Endothelial cell (in vitro differentiated cells): Measurements from ENCODE around the gene TTL. TPM values are rescaled to one million over a fixed set of nuclear protein-coding genes. Genes with fewer than 3 reads are reported as not detected.

Experiments used
- DNase-seq: peaks from one replicate; pipeline ENCODE4 v3.0.0; 2021; ENCODE audit warnings: low spot score
- H3K27ac Mint-ChIP-seq: one replicate; pipeline ENCODE4 v1.8.0; 2021; ENCODE audit warnings: mixed read lengths, inconsistent platforms; ENCODE audit not compliant: unreplicated experiment
- H3K27me3 Mint-ChIP-seq: one replicate; pipeline ENCODE4 v1.8.0; 2021; ENCODE audit warnings: mild to moderate bottlenecking, moderate library complexity, mixed read lengths, inconsistent platforms; ENCODE audit not compliant: unreplicated experiment
- H3K36me3 Mint-ChIP-seq: one replicate; pipeline ENCODE4 v1.8.0; 2021; ENCODE audit warnings: mild to moderate bottlenecking, low read depth, mixed read lengths, inconsistent platforms; ENCODE audit not compliant: unreplicated experiment
- H3K4me1 Mint-ChIP-seq: one replicate; pipeline ENCODE4 v1.8.0; 2021; ENCODE audit warnings: mild to moderate bottlenecking, mixed read lengths, inconsistent platforms; ENCODE audit not compliant: unreplicated experiment
- H3K4me3 Mint-ChIP-seq: one replicate; pipeline ENCODE4 v1.8.0; 2021; ENCODE audit warnings: mild to moderate bottlenecking, mixed read lengths, inconsistent platforms; ENCODE audit not compliant: unreplicated experiment
- H3K9me3 Mint-ChIP-seq: one replicate; pipeline ENCODE4 v1.8.0; 2021; ENCODE audit warnings: mixed read lengths, inconsistent platforms; ENCODE audit not compliant: unreplicated experiment
- total RNA-seq: library from RNA; stranded (reverse); fragmentation: NEBNext Ultra II Directional; extraction: Animal tissue kit (Norgen Biotek cat#: 25700); gene quantifications from one replicate; pipeline ENCODE4 v1.2.1, GENCODE V29; 2021; ENCODE audit not compliant: unreplicated experiment
- TF ChIP-seq, protein P1 (sequence below): fragments of 200-600 bp; sonication (generic); IDR thresholded peaks from one replicate; pipeline ENCODE4 v1.5.0; 2021; ENCODE audit warnings: antibody characterized with exemption; ENCODE audit not compliant: unreplicated experiment

The TTL gene
- total RNA-seq, 1 donor from 2014 or later: 89.9 TPM

- Mint-ChIP-seq H3K4me3 (peak overlapping the region; percentile 98), H3K27me3 (peaks cover 4% of the 10 kb centered on the region), H3K36me3 (peaks cover 16% of the 10 kb centered on the region), H3K27ac (peak overlapping the region; percentile 77), H3K4me1 (peaks cover 31% of the 10 kb centered on the region), H3K9me3 (no peaks in the 10 kb centered on the region)
- peak; percentile 35 for DNase-seq
- TF ChIP-seq, protein P1, sequence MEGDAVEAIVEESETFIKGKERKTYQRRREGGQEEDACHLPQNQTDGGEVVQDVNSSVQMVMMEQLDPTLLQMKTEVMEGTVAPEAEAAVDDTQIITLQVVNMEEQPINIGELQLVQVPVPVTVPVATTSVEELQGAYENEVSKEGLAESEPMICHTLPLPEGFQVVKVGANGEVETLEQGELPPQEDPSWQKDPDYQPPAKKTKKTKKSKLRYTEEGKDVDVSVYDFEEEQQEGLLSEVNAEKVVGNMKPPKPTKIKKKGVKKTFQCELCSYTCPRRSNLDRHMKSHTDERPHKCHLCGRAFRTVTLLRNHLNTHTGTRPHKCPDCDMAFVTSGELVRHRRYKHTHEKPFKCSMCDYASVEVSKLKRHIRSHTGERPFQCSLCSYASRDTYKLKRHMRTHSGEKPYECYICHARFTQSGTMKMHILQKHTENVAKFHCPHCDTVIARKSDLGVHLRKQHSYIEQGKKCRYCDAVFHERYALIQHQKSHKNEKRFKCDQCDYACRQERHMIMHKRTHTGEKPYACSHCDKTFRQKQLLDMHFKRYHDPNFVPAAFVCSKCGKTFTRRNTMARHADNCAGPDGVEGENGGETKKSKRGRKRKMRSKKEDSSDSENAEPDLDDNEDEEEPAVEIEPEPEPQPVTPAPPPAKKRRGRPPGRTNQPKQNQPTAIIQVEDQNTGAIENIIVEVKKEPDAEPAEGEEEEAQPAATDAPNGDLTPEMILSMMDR: no peak
These were observed 519 bp downstream of the TTL start for GRCh38 chr2:112482309-112483041.

DNA sequence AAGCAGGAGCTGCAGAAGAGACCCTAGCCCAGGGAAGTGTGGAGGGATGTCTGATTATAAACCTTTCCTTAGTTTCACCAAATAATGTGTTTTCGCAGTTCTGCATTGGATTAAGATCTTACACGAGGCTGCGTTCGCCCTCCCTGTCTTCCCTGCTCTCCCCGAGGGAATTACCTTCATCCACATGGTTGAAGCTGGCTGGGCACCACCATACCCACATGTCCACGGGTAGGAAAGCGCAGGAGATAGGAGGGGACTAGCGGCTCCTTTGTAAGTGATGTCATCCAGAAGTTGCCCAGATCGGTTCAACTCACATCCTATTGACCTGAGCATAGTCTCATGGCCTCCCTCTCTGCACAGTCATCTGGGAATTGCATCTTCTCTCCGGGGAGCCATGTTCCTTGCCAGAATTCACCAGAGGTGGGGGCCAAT lies 1.1 kb downstream of the TTL start:
- Mint-ChIP-seq H3K4me3 (peak overlapping the region; percentile 98), H3K4me1 (peaks cover 36% of the 10 kb centered on the region), H3K27ac (peak overlapping the region; percentile 62), H3K9me3 (no peaks in the 10 kb centered on the region), H3K36me3 (peaks cover 16% of the 10 kb centered on the region), H3K27me3 (peaks cover 4% of the 10 kb centered on the region)
- TF ChIP-seq, protein P1: no peak
- DNase-seq: peak; percentile 17

- DNase-seq: no peak
- Mint-ChIP-seq H3K27ac (peak overlapping the region; percentile 27), H3K4me1 (peaks cover 39% of the 10 kb centered on the region), H3K4me3 (peak overlapping the region; percentile 98), H3K27me3 (peaks cover 4% of the 10 kb centered on the region), H3K36me3 (peaks cover 16% of the 10 kb centered on the region), H3K9me3 (no peaks in the 10 kb centered on the region)
- TF ChIP-seq, protein P1: no peak
These were observed 1.9 kb downstream of the TTL start for GRCh38 chr2:112483831-112484230.

GRCh38 chr2:112485849-112486248 lies 3.9 kb downstream of the TTL start:
- no peak for DNase-seq
- Mint-ChIP-seq H3K4me1 (peaks cover 34% of the 10 kb centered on the region), H3K27me3 (peaks cover 2% of the 10 kb centered on the region), H3K9me3 (no peaks in the 10 kb centered on the region), H3K4me3 (peak overlapping the region; percentile 42), H3K36me3 (peaks cover 13% of the 10 kb centered on the region), H3K27ac (no peak overlapping the region)
- TF ChIP-seq, protein P1: no peak

DNA sequence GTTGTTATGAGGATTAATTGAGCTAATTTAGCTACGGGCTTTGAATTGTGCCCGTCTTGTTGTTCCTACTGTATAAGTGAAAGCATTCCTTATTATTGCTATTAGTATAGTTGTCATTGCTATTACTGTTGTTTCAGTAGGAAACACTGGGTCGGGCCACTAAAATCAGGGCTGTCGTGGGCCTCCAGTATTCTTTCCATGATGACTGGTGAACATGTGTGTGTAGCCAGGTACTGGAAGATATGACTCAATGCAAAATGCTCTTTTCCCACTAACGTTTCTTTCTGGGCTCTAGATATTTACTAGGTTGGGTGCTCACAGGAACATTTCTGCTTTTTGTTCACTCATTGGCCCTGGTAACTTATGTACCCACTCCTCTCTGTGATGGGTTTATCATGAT lies 4.9 kb downstream of the TTL start:
- TF ChIP-seq, protein P1: no peak
- Mint-ChIP-seq H3K9me3 (no peaks in the 10 kb centered on the region), H3K27me3 (no peaks in the 10 kb centered on the region), H3K27ac (no peak overlapping the region), H3K4me3 (no peak overlapping the region), H3K4me1 (peaks cover 26% of the 10 kb centered on the region), H3K36me3 (peaks cover 8% of the 10 kb centered on the region)
- DNase-seq: no peak
